ENCODE results near the gene AP3B1.

- TF ChIP-seq CTCF (IDR thresholded peaks at IDR 0.05; ENCODE audit: poor library complexity): no peak
- TF ChIP-seq EZH2phosphoT487 (IDR thresholded peaks at IDR 0.05; ENCODE audit: low read depth, severe bottlenecking, unreplicated experiment): no peak
- TF ChIP-seq EZH2 (IDR thresholded peaks at IDR 0.05; ENCODE audit: borderline replicate concordance): no peak
These were observed 34.2 kb upstream of the AP3B1 start for GRCh38 chr5:78328585-78329173.
